T-helper 2 cell (primary cell): ENCODE data around the gene CELSR2.

ENCODE experiments used
- DNase-seq, 5 experiments: peaks; one replicate each; pipeline versions ENCODE4 v3.0.0 to v3.0.0-alpha.2; 2012 to 2022

Gene CELSR2

GRCh38 chr1:109252893-109253802, 3.8 kb downstream of the CELSR2 start:
- DNase-seq: no peak

GRCh38 chr1:109253803-109254620, 4.7 kb downstream of the CELSR2 start:
- no peak for DNase-seq

- DNase-seq: no peak
Measured at GRCh38 chr1:109254621-109255096, 5.3 kb downstream of the CELSR2 start.

GRCh38 chr1:109255097-109255651, 5.8 kb downstream of the CELSR2 start:
- DNase-seq: no peak

GRCh38 chr1:109255678-109256077, 6.3 kb downstream of the CELSR2 start:
- DNase-seq: no peak

GRCh38 chr1:109256085-109256484, 6.7 kb downstream of the CELSR2 start:
- DNase-seq: no peak

- no peak for DNase-seq
Measured at GRCh38 chr1:109256971-109257681, 7.8 kb downstream of the CELSR2 start.

- no peak for DNase-seq
Measured at GRCh38 chr1:109257682-109258421, 8.5 kb downstream of the CELSR2 start.

GRCh38 chr1:109258481-109259466, 9.4 kb downstream of the CELSR2 start:
- no peak for DNase-seq

- no peak for DNase-seq
Measured at GRCh38 chr1:109259674-109260557, 10.6 kb downstream of the CELSR2 start.

- no peak for DNase-seq
Measured at GRCh38 chr1:109261006-109261405, 11.7 kb downstream of the CELSR2 start.

- DNase-seq: no peak
Measured at GRCh38 chr1:109261578-109261977, 12.2 kb downstream of the CELSR2 start.

- no peak for DNase-seq
Measured at GRCh38 chr1:109262231-109263055, 13.1 kb downstream of the CELSR2 start.

GRCh38 chr1:109263234-109263596, 13.9 kb downstream of the CELSR2 start:
- no peak for DNase-seq

GRCh38 chr1:109263597-109264378, 14.4 kb downstream of the CELSR2 start:
- DNase-seq: peak; percentile 43 to 74 (median 68)

- DNase-seq: no peak
Measured at GRCh38 chr1:109264379-109264755, 15.0 kb downstream of the CELSR2 start.

- no peak for DNase-seq
Measured at GRCh38 chr1:109265016-109265415, 15.7 kb downstream of the CELSR2 start.
